Measurements from ENCODE around the gene ST8SIA5. TPM values are rescaled to one million over a fixed set of nuclear protein-coding genes. Genes with fewer than 3 reads are reported as not detected.

ST8SIA5 gene
- polyA plus RNA-seq, 1 of the 3 experiments (the other 2 are of a cell fraction), result 0.08 TPM

GRCh38 chr18:46736736-46737135 lies 20.1 kb downstream of the ST8SIA5 start:
- Histone ChIP-seq H3K9me3 (no peaks in the 10 kb centered on the region), H3K27ac (ENCODE audit: low read depth in 2 of 2, low read length in 1 of 2) (no peak overlapping the region), H2AFZ (ENCODE audit: low read depth) (no peak overlapping the region), H4K20me1 (ENCODE audit: insufficient read depth) (no peaks in the 10 kb centered on the region), H3K36me3 (replicated peaks in 1 of 2; ENCODE audit: control insufficient read depth in 1 of 2, insufficient read depth in 2 of 2, low read length in 1 of 2) (no peaks in the 10 kb centered on the region), H3K4me3 (ENCODE audit: low read depth in 2 of 2, low read length in 1 of 2) (no peak overlapping the region), H3K27me3 (ENCODE audit: insufficient read depth) (no peaks in the 10 kb centered on the region), H3K9me2 (no peaks in the 10 kb centered on the region), H3K4me1 (ENCODE audit: control insufficient read depth in 1 of 2, insufficient read depth in 2 of 2, low read depth in 1 of 2, low read length in 1 of 2) (no peaks in the 10 kb centered on the region), H3K4me2 (no peak overlapping the region), H3F3A (replicated peaks; ENCODE audit: insufficient read depth) (no peaks in the 10 kb centered on the region), H3K9ac (no peak overlapping the region), H3K79me2 (ENCODE audit: insufficient read depth) (no peaks in the 10 kb centered on the region)
- TF ChIP-seq USF2 (IDR thresholded peaks at IDR 0.05; ENCODE audit: borderline replicate concordance, low read depth, low read length) (no peak), FOXJ3 (CRISPR knock-in tag; IDR thresholded peaks at IDR 0.05) (no peak)
- ChIA-PET POLR2A (no interaction called here), CTCF (no interaction called here)
- no peak for DNase-seq
- WGBS (ENCODE audit: low lambda C conversion rate), result 40% methylated on average over 3 of the region's 4 CpGs

GRCh38 chr18:46736135-46736534 lies 20.7 kb downstream of the ST8SIA5 start:
- Histone ChIP-seq H3K4me2 (no peak overlapping the region), H3K4me1 (ENCODE audit: control insufficient read depth in 1 of 2, insufficient read depth in 2 of 2, low read depth in 1 of 2, low read length in 1 of 2) (no peaks in the 10 kb centered on the region), H3K9me2 (no peaks in the 10 kb centered on the region), H3K4me3 (ENCODE audit: low read depth in 2 of 2, low read length in 1 of 2) (no peak overlapping the region), H3K36me3 (replicated peaks in 1 of 2; ENCODE audit: control insufficient read depth in 1 of 2, insufficient read depth in 2 of 2, low read length in 1 of 2) (no peaks in the 10 kb centered on the region), H3F3A (replicated peaks; ENCODE audit: insufficient read depth) (no peaks in the 10 kb centered on the region), H3K79me2 (ENCODE audit: insufficient read depth) (no peaks in the 10 kb centered on the region), H3K27me3 (ENCODE audit: insufficient read depth) (no peaks in the 10 kb centered on the region), H2AFZ (ENCODE audit: low read depth) (no peak overlapping the region), H3K9ac (no peak overlapping the region), H3K27ac (ENCODE audit: low read depth in 2 of 2, low read length in 1 of 2) (no peak overlapping the region), H3K9me3 (no peaks in the 10 kb centered on the region), H4K20me1 (ENCODE audit: insufficient read depth) (no peaks in the 10 kb centered on the region)
- POLR2A ChIA-PET, result no interaction called here
- CTCF ChIA-PET, result interaction anchor here (0.7 kb wide), 1 partner anchor 213 kb away, joined by 3 read pairs; no protein-coding TSS in a partner anchor
- TF ChIP-seq TEAD4 (IDR thresholded peaks at IDR 0.05; ENCODE audit: borderline replicate concordance, insufficient read depth) (no peak), CHD2 (IDR thresholded peaks at IDR 0.05; ENCODE audit: low read length, partially characterized antibody) (no peak), EZH2phosphoT487 (IDR thresholded peaks at IDR 0.05; ENCODE audit: borderline replicate concordance, low read depth) (no peak), SMC3 (IDR thresholded peaks at IDR 0.05; ENCODE audit: low read depth, low read length) (no peak), GABPA (IDR thresholded peaks at IDR 0.05; ENCODE audit: low read depth) (no peak), PBX3 (IDR thresholded peaks at IDR 0.05) (no peak), ZBTB33 (IDR thresholded peaks at IDR 0.05; ENCODE audit: borderline replicate concordance, low read depth) (no peak), RXRA (IDR thresholded peaks at IDR 0.05; ENCODE audit: borderline replicate concordance, low read depth) (no peak), TCF12 (IDR thresholded peaks at IDR 0.05) (no peak), GATA2 (CRISPR knock-in tag; IDR thresholded peaks at IDR 0.05) (no peak), RFX5 (IDR thresholded peaks at IDR 0.05; ENCODE audit: low read length) (no peak), RCOR1 (IDR thresholded peaks at IDR 0.05; ENCODE audit: low read length) (no peak), FOXM1 (IDR thresholded peaks at IDR 0.05; ENCODE audit: low read depth) (no peak), ELF1 (IDR thresholded peaks at IDR 0.05) (no peak), USF2 (IDR thresholded peaks at IDR 0.05; ENCODE audit: borderline replicate concordance, low read depth, low read length) (no peak), NRF1 (IDR thresholded peaks at IDR 0.05; ENCODE audit: low read depth, low read length) (no peak)
- WGBS (ENCODE audit: low lambda C conversion rate), result 32% methylated on average over 5 of the region's 5 CpGs
- no peak for DNase-seq

All from SK-N-SH (cell line).